ENCODE measurements around the gene KCTD5.

- TF ChIP-seq POLR2A (IDR thresholded peaks at IDR 0.05; ENCODE audit: low read depth, low read length) (no peak), TAF1 (IDR thresholded peaks at IDR 0.05; ENCODE audit: borderline replicate concordance, low read depth, low read length) (no peak)
Observed at GRCh38 chr16:2757344-2757743, 75.0 kb downstream of the KCTD5 start.

Data from GM12892 (cell line).